B cell (primary cell): ENCODE measurements around the gene ABHD2.

Experiments used
- CTCF ChIP-seq: fragments of 200-600 bp; IDR thresholded peaks from one replicate; pipeline ENCODE4 v1.8.0; 2022; ENCODE audit warnings: antibody characterized with exemption, mild to moderate bottlenecking
- EZH2 ChIP-seq: IDR thresholded peaks from 2 replicates; pipeline ENCODE4 v1.6.1; 2012; ENCODE audit warnings: borderline replicate concordance, low read depth, mild to moderate bottlenecking, moderate library complexity, low read length; ENCODE audit not compliant: insufficient read depth, poor library complexity, severe bottlenecking

- no peak for TF ChIP-seq CTCF
- TF ChIP-seq EZH2: no peak
Measured at GRCh38 chr15:89074402-89075012, 13.7 kb upstream of the ABHD2 start.
